Measurements from ENCODE around the gene REM2. TPM values are rescaled to one million over a fixed set of nuclear protein-coding genes. Genes with fewer than 3 reads are reported as not detected.

REM2 gene
- total RNA-seq, 1 experiment from 2014 or later, result 0.26 TPM

DNA sequence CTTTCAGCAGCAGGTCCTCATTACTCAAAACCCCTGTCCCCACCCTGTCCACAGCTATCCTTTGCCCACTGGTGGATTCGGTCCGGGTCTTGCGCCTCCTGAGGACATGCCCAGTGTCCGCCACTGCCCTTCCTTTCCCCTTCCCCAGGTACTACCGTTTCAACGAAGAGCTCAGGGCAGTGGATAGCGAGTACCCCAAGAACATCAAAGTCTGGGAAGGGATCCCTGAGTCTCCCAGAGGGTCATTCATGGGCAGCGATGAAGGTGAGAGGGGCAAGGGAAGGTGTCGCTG is 38.0 kb upstream of the REM2 start:
- CTCF ChIA-PET, result interaction anchor here (0.6 to 18.2 kb wide), 6 partner anchors 6 to 289 kb away, joined by 3 to 330 read pairs (median 4); no protein-coding TSS in a partner anchor
- POLR2A ChIA-PET, result no interaction called here
- no peak for DNase-seq (ENCODE audit: unreplicated experiment)
- Mint-ChIP-seq H3K27me3 (ENCODE audit: insufficient read depth, unreplicated experiment) (no peaks in the 10 kb centered on the region), H3K4me1 (ENCODE audit: insufficient read depth, unreplicated experiment) (peaks cover 8% of the 10 kb centered on the region), H3K27ac (ENCODE audit: low read depth, unreplicated experiment) (no peak overlapping the region), H3K9me3 (ENCODE audit: unreplicated experiment) (no peaks in the 10 kb centered on the region), H3K4me3 (ENCODE audit: unreplicated experiment) (no peak overlapping the region), H3K36me3 (ENCODE audit: insufficient read depth, unreplicated experiment) (peaks cover 66% of the 10 kb centered on the region)
- no TSS peak for BruUV-seq (replicated peaks)
- TF ChIP-seq CTCF (IDR thresholded peaks at IDR 0.05; ENCODE audit: unreplicated experiment), result no peak
- intact Hi-C loops (cut with micrococcal nuclease), result no loop called here

DNA sequence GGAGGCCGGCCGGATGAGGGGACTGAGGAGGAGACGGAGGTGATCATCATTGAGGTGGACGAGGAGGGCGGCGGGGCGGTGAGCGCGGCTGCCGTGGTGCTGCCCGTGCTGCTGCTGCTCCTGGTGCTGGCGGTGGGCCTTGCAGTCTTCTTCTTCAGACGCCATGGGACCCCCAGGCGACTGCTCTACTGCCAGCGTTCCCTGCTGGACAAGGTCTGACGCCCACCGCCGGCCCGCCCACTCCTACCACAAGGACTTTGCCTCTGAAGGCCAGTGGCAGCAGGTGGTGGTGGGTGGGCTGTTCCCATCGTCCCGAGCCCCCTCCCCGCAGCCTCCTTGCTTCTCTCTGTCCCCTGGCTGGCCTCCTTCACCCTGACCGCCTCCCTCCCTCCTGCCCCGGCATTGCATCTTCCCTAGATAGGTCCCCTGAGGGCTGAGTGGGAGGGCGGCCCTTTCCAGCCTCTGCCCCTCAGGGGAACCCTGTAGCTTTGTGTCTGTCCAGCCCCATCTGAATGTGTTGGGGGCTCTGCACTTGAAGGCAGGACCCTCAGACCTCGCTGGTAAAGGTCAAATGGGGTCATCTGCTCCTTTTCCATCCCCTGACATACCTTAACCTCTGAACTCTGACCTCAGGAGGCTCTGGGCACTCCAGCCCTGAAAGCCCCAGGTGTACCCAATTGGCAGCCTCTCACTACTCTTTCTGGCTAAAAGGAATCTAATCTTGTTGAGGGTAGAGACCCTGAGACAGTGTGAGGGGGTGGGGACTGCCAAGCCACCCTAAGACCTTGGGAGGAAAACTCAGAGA is 37.0 kb upstream of the REM2 start:
- no TSS peak for BruUV-seq (replicated peaks)
- ChIA-PET CTCF (interaction anchor here (0.9 to 18.2 kb wide), 4 partner anchors 5 to 23 kb away, joined by 3 to 330 read pairs (median 166); partner anchors contain the start of genes MMP14 and MRPL52), POLR2A (interaction anchor here (1.0 kb wide), 1 partner anchor 13 kb away, joined by 3 read pairs; no protein-coding TSS in a partner anchor)
- Mint-ChIP-seq H3K27me3 (ENCODE audit: insufficient read depth, unreplicated experiment) (no peaks in the 10 kb centered on the region), H3K9me3 (ENCODE audit: unreplicated experiment) (no peaks in the 10 kb centered on the region), H3K36me3 (ENCODE audit: insufficient read depth, unreplicated experiment) (peaks cover 59% of the 10 kb centered on the region), H3K4me3 (ENCODE audit: unreplicated experiment) (no peak overlapping the region), H3K4me1 (ENCODE audit: insufficient read depth, unreplicated experiment) (peaks cover 13% of the 10 kb centered on the region), H3K27ac (ENCODE audit: low read depth, unreplicated experiment) (no peak overlapping the region)
- no peak for TF ChIP-seq CTCF (IDR thresholded peaks at IDR 0.05; ENCODE audit: unreplicated experiment)
- DNase-seq (ENCODE audit: unreplicated experiment), result no peak
- intact Hi-C loops (cut with micrococcal nuclease), result no loop called here

- Mint-ChIP-seq H3K4me3 (ENCODE audit: unreplicated experiment) (no peak overlapping the region), H3K4me1 (ENCODE audit: insufficient read depth, unreplicated experiment) (peaks cover 17% of the 10 kb centered on the region), H3K9me3 (ENCODE audit: unreplicated experiment) (no peaks in the 10 kb centered on the region), H3K27ac (ENCODE audit: low read depth, unreplicated experiment) (no peak overlapping the region), H3K27me3 (ENCODE audit: insufficient read depth, unreplicated experiment) (no peaks in the 10 kb centered on the region), H3K36me3 (ENCODE audit: insufficient read depth, unreplicated experiment) (peaks cover 51% of the 10 kb centered on the region)
- TSS peak; percentile 19 for BruUV-seq (replicated peaks)
- ChIA-PET POLR2A (interaction anchor here (1.5 kb wide), 1 partner anchor 24 kb away, joined by 4 read pairs; the partner anchor contains the start of gene LRP10), CTCF (interaction anchor here (0.9 to 11.5 kb wide), 2 partner anchors 10 to 24 kb away, joined by 3 to 330 read pairs; partner anchors contain the start of genes MMP14 and MRPL52)
- TF ChIP-seq CTCF (IDR thresholded peaks at IDR 0.05; ENCODE audit: unreplicated experiment), result no peak
- no peak for DNase-seq (ENCODE audit: unreplicated experiment)
- intact Hi-C loops (cut with micrococcal nuclease), result no loop called here
Observed at GRCh38 chr14:22846811-22847307, 36.2 kb upstream of the REM2 start.

DNA sequence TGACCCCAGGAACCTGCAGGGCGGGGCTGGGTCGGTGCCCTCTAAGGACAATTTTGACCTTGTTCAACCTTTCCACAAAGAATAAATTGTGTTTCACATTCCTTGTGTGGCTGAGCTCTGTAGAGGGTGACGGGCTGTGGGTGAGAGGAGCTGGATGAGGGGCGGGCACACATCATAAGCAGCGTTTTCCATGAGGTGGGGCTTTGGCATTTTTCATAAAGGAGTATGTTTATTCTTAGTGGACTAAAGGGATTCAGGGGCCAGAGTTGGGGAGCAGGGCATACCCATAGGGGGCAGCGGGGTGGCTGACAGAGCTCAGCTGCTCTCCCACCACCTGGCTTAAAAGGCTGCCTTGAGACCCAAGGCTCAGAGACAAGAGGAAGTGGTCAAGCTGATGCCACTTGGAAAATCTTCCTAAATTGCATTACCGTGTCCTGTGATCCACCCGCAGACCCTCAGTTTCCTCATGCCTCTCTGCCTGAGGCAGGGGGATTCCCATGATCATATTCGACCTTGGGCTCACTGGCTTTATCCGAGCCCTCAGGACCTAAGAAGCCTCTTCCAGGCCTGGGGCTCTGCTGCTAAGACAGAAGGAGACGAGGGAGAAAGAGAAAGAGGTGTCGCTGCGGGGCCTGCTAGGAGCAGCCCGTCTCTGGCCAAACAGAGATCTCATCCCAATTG is 35.2 kb upstream of the REM2 start:
- H3K36me3 Mint-ChIP-seq (ENCODE audit: insufficient read depth, unreplicated experiment), result peaks cover 44% of the 10 kb centered on the region
- H3K27ac Mint-ChIP-seq (ENCODE audit: low read depth, unreplicated experiment), result no peak overlapping the region
- H3K4me3 Mint-ChIP-seq (ENCODE audit: unreplicated experiment), result no peak overlapping the region
- TF ChIP-seq CTCF (IDR thresholded peaks at IDR 0.05; ENCODE audit: unreplicated experiment), result no peak
- ChIA-PET CTCF (interaction anchor here (0.6 to 11.5 kb wide), 7 partner anchors 11 to 288 kb away, joined by 3 to 330 read pairs (median 4); partner anchors contain the start of genes LRP10, MMP14 and MRPL52), POLR2A (interaction anchor here (0.6 to 8.5 kb wide), 7 partner anchors 9 to 291 kb away, joined by 3 to 142 read pairs (median 3); partner anchors contain the start of genes LRP10, MMP14 and OXA1L)
- intact Hi-C loops (cut with micrococcal nuclease), result no loop called here
- no TSS peak for BruUV-seq (replicated peaks)
- DNase-seq (ENCODE audit: unreplicated experiment), result no peak
- peaks cover 20% of the 10 kb centered on the region for H3K4me1 Mint-ChIP-seq (ENCODE audit: insufficient read depth, unreplicated experiment)
- H3K9me3 Mint-ChIP-seq (ENCODE audit: unreplicated experiment), result no peaks in the 10 kb centered on the region
- H3K27me3 Mint-ChIP-seq (ENCODE audit: insufficient read depth, unreplicated experiment), result no peaks in the 10 kb centered on the region
